HG02759 (cell line): ENCODE data around the gene CKMT1A.
"Not testable (repeated sequence)": the region's sequence is repeated elsewhere in the genome, so short reads cannot be mapped to it uniquely, and the experiment has no call there.

Experiments
- ATAC-seq: cut with Tn5 transposase; IDR thresholded peaks from one replicate; pipeline ENCODE4 v1.9.1; 2021; ENCODE audit warnings: mild to moderate bottlenecking, moderate library complexity; ENCODE audit not compliant: unreplicated experiment

CKMT1A gene

DNA sequence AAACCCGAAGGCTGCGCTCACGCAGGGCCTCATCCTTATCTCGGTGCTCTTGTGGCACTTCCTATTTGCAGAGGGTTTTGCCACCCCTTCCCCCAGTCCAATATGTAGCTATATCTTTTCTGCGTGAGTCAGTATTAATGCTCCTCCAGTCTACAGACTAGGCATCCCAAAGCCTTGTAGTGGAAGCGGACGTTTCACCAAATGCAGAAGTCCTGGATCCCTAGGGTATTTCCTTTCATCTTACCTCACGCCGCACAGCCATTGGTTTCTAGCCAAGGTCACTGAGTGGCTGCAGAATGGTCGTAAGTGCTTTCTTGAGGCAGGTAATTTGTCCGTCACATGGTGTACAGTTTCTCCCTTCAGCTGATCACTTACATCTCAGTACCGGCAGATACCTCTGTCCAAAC lies 53.2 kb downstream of the CKMT1A start:
- not testable (repeated sequence) for ATAC-seq

DNA sequence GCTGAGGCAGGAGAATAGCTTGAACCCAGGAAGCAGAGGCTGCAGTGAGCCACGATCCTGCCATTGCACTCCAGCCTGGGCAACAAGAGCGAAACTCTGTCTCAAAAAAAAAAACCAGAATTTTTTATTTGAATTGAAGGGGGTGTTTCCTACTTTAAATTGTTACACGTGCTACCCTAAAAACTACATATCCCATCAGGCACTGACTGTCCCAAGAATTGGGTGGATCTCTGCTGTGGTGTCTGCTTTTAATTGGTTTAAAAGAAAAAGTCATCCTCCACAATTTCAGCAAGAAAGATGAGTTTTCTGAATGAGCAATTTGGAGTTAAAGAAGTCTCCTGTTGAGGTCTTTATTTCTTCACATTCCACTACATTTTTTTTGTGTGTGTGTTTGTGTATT lies 54.7 kb downstream of the CKMT1A start:
- no peak for ATAC-seq
